Endometrium (tissue), 2 donors: Measurements from ENCODE around the gene CENPV.
"Not testable (repeated sequence)": the region's sequence is repeated elsewhere in the genome, so short reads cannot be mapped to it uniquely, and the experiment has no call there.

Experiments used
- FAIRE-seq: peaks from 2 replicates; lab custom pipeline; 2012; peaks lifted over from hg19 to GRCh38; lab: Jason Lieb, UNC
- donor health status: control.
- donor health status: control.

CENPV gene

DNA sequence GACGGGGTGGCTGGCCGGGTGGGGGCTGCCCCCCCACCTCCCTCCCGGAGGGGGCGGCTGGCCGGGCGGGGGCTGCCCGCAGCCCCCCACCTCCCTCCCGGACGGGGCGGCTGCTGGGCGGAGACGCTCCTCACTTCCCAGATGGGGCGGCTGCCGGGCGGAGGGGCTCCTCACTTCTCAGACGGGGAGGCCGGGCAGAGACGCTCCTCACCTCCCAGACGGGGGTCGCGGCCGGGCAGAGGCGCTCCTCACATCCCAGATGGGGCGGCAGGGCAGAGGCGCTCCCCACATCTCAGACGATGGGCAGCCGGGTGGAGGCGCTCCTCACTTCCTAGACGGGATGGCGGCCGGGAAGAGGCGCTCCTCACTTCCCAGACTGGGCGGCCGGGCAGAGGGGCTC is 41.2 kb downstream of the CENPV start:
- FAIRE-seq: not testable (repeated sequence)

DNA sequence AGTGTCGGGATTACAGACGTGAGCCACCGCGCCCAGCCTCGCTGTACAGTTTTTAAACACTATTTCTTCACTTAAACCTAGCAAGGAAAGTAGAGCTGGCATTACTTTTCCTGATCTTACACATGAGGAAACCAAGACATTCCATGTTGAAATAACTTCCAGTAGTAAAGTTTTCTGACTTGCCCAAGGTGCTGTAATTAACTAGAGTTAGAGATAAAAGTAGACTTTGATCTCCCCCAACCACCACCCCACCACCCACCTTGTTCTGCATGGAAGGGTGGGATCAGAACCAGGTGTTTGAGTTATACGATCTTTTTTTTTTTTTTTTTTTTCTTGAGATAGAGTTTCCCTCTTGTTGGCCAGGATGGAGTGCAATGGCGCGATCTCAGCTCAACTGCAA is 47.1 kb downstream of the CENPV start:
- no peak for FAIRE-seq

DNA sequence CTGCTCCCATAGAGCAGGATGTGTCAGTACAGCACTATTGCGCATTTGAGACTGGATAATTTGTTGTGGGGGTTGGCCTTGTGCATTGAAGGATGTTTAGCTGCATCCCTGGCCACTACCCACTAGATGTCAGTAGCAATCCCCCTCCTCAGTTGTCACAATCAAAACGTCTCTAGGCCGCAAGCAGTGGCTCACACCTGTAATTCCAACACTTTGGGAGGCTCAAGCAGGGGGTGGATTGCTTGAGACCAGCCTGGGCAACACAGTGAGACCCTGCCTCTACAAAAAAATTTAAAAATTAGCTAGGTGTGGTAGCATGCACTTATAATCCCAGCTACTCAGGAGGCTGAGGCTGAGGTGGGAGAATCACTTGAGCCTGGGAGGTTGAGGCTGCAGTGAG is 48.4 kb downstream of the CENPV start:
- no peak for FAIRE-seq

DNA sequence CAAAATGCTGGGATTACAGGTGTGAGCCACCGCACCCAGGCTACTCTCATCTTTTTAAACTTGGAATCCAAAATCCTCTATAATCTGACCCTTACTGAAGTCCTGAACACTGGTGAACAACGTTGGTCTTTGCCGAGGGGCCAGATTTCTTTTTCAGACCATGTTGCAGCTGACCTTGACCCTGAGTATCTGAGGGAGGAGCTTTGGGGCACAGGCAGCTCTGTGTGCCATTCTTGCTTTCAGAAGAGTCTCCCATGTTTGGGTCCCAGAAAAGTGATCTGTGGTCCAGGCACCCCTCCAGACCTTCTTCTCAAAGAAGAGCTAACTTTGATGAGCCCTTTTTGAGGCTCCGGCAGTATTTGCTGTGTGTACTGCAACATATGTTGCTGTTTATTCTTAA is 50.4 kb downstream of the CENPV start:
- no peak for FAIRE-seq

DNA sequence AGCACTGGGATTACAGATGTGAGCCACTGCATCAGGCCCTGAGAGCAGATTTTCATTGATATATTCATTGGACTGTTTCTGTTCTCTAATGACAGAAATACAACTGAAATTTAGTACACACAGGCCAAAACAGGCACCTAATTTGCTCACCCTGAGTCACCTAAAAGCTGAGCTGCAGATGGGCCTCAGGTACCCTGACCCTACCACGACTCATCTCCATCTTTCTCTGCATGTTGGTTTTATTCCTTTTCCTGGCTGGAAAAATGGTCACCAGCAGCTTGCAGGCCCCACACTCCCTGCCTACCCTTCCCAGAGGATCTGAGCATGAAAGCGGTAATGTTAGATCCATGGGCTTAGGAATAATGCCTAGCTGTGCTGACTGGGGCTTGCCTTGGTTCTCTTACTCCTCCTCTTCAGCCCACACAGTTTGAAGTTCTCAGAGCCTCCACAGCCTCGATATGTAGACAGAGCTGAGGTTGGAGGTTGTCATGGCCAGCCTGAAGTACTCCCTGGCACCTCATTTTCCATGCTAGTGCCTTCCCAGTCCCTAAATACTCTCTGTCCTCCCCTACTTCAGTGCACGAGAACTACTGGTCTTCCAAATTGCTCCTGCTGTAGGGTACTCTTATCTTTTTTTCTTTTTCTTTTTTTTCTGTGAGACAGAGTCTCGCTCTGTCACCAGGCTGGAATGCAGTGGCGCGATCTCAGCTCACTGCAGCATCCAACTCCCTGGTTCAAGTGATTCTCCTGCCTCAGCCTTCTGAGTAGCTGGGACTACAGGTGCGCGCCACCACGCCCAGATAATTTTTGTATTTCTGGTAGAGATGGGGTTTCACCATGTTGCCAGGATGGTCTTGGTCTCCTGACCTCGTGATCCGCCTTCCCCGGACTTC is 51.1 kb downstream of the CENPV start:
- no peak for FAIRE-seq

DNA sequence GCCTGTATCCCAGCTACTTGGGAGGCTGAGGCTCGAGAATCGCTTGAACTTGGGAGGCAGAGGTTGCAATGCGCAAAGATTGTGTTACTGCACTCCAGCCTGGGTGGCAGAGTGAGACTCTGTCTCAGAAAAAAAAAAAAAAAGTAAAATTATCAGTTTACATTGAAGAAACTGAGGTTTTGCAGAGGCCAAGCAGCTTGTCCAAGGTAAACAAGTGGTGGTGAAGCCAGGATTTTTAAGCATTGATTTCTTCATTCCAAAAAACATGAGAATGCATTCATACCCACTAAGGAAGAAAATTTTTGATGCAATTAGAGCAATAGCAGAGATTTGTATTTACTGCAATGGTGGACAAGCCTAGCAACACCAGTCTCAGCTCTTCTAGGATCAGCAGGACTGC is 52.7 kb downstream of the CENPV start:
- FAIRE-seq: no peak

DNA sequence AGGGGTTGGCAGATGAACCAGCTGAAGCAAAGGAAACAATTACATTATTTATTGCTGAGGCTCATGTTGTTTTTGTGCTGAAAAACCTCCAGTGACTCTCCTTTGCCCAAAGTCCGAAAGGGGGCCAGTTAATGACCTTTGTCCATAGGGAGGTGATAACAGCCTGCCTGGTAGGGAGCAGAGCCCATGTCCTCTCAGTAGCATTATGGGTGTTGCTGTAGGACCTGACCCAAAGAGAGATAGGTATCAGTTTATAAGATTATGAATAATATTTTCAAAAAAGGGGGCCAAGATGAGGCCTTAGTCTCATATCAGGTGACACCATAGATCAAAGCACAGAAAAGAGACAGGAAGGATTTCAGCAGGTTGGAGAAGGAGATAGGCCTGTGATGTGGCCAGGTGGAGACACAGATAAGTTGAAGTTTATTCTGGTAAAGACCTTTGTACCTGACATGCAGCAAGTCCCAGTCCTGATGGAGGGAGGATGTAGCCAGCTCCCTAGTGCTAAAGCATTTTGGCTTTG is 55.1 kb downstream of the CENPV start:
- no peak for FAIRE-seq

DNA sequence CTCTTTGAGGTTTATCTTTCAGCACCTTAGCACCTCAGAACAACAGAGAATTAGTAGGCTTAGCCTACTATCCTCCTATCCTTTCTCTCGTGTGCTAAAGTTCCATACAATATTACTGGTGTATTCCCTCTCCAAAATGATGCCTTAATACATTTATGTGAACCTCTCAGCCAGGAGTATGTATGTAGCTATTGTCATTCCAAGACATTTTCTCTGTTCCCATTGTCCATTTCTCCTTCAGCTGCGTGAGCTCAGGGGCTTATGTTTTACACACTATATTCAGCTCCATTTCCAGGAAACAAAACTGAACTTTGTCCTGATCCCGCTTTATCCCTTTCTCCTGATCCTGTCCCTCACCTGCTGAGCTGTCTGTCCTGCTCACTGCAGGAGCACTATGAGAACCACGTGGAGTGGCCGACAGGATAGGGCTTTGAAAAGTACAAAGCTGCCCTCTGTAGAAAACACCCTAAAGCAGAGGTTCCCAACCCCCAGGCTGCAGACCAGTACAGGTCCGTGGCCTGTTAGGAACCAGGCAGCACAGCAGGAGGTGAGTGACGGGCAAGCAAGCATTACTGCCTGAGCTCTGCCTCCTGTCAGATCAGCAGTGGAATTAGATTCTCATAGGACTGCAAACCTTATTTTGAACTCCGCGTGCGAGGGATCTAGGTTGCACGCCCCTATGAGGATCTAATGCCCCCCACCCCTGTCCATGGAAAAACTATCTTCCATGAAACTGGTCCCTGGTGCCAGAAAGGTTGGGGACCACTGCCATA is 55.7 kb downstream of the CENPV start:
- no peak for FAIRE-seq

DNA sequence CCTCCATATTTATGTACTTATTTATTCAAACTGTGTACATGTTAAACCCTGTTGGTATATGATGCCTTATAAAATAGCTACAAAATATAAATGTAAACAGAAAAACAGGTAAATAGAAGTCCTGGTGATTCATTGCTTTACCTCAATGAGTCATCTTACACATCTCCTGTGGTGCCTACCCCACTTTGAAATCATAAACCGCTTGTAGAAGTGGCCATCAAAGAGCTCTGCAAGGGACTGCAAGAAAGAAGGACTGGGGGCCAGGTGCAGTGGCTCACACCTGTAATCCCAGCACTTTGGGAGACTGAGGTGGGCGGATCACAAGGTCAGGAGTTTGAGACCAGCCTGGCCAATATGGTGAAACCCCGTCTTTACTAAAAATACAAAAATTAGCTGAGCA is 57.2 kb downstream of the CENPV start:
- not testable (repeated sequence) for FAIRE-seq

DNA sequence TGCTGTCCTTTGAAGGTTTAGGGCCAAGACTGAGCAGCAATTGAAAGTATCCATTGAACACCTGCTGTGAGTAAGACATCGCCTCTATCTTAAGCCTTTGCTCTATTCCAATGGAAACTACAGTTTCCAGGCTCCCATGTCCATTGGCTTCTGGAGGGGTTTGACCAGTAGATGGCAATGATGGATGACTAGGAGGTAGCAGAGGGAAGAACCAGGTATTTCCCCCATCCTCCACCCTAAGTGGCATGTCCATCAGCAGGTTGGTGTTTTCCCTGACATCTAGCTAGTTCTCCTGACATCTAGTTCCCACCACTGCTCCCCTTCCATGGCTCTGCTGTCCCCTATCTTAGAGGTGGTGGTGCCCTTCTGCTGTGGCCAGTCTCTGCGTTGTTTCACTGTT is 58.7 kb downstream of the CENPV start:
- no peak for FAIRE-seq

DNA sequence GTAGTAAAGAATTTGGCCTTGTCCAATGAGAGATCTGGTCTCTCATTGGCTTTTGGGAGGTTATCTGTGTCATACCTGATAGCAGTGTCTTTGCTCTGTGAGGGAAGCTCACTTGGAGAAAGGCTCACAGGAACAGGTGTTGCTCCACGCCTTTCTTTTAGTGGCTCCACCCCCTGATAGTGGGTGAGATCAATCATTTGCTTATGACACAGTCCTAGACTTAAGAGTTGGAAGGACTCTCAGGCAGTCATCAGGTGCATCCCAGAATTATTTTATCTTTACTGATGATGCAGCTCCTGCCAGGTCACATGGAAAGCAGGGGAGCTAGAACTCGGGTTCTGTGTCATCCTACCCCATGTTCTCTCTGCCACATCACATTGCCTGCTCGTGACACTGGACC is 59.3 kb downstream of the CENPV start:
- FAIRE-seq: no peak
